ENCODE data around the gene ADAP1. TPM values are rescaled to one million over a fixed set of nuclear protein-coding genes. Genes with fewer than 3 reads are reported as not detected.

ADAP1 gene
- total and polyA plus RNA-seq, 11 donors = 3.1 to 16.5 (median 12.0) TPM

DNA sequence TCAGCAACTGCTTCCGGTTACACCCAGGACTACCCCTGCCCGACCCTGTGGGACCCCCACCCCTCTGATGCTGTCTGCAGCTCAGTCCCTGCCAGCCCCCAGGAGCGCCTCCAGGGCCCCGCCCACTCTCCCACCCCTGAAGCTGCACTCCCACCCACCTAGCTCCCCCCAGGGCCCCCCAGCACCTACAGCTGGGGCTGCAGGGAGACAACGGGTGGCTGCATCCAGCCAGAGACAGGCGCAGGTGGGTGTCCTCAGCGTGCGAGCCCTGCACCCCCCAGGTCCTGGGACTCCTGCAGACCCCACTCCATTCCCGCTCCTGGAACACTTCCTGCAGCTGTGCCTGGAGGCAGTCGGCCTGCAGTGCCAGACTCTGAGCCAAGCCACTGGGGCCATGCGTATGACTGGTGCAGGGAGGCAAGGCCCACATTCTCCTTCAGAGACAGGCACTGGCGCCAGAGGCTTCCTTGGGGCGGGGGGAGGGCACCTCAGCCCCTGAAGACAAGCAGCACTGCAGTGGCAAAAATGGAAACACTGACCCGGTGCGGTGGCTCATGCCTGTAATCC, 34.6 kb upstream of the ADAP1 start:
- Histone ChIP-seq H3K27ac (no peak overlapping the region), H3K36me3 (no peaks in the 10 kb centered on the region), H3K4me3 (no peak overlapping the region), H3K9me3 (no peaks in the 10 kb centered on the region), H3K27me3 (peaks cover 4 to 43% (median 24%) of the 10 kb centered on the region in 9 donors), H3K4me1 (peaks cover 0 to 29% (median 9%) of the 10 kb centered on the region in 12 donors)
- intact Hi-C loops (cut with DNase I) = no loop called here
- no peak for ATAC-seq
- DNase-seq = no peak
- TF ChIP-seq, protein P1, sequence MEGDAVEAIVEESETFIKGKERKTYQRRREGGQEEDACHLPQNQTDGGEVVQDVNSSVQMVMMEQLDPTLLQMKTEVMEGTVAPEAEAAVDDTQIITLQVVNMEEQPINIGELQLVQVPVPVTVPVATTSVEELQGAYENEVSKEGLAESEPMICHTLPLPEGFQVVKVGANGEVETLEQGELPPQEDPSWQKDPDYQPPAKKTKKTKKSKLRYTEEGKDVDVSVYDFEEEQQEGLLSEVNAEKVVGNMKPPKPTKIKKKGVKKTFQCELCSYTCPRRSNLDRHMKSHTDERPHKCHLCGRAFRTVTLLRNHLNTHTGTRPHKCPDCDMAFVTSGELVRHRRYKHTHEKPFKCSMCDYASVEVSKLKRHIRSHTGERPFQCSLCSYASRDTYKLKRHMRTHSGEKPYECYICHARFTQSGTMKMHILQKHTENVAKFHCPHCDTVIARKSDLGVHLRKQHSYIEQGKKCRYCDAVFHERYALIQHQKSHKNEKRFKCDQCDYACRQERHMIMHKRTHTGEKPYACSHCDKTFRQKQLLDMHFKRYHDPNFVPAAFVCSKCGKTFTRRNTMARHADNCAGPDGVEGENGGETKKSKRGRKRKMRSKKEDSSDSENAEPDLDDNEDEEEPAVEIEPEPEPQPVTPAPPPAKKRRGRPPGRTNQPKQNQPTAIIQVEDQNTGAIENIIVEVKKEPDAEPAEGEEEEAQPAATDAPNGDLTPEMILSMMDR (IDR thresholded peaks at IDR 0.05) = no peak
- TF ChIP-seq POLR2A (IDR thresholded peaks at IDR 0.05) = no peak
- WGBS, 4 donors = 58 to 64% (median 60%) methylated on average over 12 to 15 of the region's 15 CpGs

DNA sequence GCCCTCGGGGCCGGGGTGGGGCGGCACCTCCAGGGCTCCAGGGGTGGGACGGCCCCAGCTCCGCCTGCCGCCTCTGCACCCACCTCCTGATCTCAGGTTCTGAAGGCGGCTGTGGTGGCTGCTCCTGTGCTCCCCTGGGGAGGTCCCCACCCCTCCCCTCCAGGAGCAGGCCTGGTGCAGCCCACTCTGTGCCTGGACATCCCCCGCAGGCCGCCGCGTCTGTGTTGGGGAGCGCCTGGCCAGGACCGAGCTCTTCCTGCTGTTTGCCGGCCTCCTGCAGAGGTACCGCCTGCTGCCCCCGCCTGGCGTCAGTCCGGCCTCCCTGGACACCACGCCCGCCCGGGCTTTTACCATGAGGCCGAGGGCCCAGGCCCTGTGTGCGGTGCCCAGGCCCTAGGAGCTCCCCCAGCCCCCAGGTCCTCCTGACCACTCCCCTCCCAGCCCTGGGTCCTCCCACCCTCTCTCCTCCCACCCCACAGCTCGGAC, 34.0 kb upstream of the ADAP1 start:
- no peak overlapping the region for H3K4me3 ChIP-seq
- ATAC-seq = no peak
- no peak for DNase-seq
- H3K4me1 ChIP-seq = peaks cover 0 to 26% (median 7%) of the 10 kb centered on the region in 12 donors
- H3K9me3 ChIP-seq = no peaks in the 10 kb centered on the region
- no peaks in the 10 kb centered on the region for H3K36me3 ChIP-seq
- H3K27ac ChIP-seq = no peak overlapping the region
- TF ChIP-seq, protein P1 (IDR thresholded peaks at IDR 0.05) = no peak
- TF ChIP-seq POLR2A (IDR thresholded peaks at IDR 0.05) = no peak
- peaks cover 4 to 46% (median 24%) of the 10 kb centered on the region in 9 donors for H3K27me3 ChIP-seq
- WGBS, 4 donors = 12 to 24% (median 18%) methylated on average over 11 to 24 of the region's 24 CpGs
- intact Hi-C loops (cut with DNase I) = no loop called here

DNA sequence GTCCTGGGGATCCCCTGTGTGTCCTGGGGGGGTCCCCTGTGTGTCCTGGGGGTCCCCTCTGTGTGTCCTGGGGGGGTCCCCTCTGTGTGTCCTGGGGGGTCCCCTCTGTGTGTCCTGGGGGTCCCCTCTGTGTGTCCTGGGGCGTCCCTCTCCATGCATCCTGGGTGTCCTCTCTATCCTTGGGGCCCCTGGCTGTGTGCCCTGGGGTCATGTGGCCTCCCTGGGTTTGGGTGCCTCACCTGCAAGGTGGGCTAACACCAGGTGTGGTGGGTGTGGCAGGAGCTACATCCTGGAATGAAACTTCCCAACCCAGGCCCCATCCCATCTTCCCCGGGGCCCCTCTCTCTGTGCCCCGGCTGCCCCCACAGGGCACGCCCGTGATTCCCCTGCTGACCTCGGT, 33.4 kb upstream of the ADAP1 start:
- peaks cover 4 to 52% (median 24%) of the 10 kb centered on the region in 9 donors for H3K27me3 ChIP-seq
- TF ChIP-seq, protein P1 (IDR thresholded peaks at IDR 0.05) = no peak
- no peak for TF ChIP-seq POLR2A (IDR thresholded peaks at IDR 0.05)
- no peak overlapping the region for H3K27ac ChIP-seq
- H3K9me3 ChIP-seq = no peaks in the 10 kb centered on the region
- DNase-seq (no peak), ATAC-seq (no peak)
- 44 to 100% (median 48%) methylated on average over 1 to 6 of the region's 6 CpGs; no CpG with 5 or more reads in 1 of the 4 donors for WGBS, 4 donors
- no peak overlapping the region for H3K4me3 ChIP-seq
- H3K4me1 ChIP-seq = peaks cover 0 to 21% (median 1%) of the 10 kb centered on the region in 12 donors
- no peaks in the 10 kb centered on the region for H3K36me3 ChIP-seq
- intact Hi-C loops (cut with DNase I) = no loop called here

DNA sequence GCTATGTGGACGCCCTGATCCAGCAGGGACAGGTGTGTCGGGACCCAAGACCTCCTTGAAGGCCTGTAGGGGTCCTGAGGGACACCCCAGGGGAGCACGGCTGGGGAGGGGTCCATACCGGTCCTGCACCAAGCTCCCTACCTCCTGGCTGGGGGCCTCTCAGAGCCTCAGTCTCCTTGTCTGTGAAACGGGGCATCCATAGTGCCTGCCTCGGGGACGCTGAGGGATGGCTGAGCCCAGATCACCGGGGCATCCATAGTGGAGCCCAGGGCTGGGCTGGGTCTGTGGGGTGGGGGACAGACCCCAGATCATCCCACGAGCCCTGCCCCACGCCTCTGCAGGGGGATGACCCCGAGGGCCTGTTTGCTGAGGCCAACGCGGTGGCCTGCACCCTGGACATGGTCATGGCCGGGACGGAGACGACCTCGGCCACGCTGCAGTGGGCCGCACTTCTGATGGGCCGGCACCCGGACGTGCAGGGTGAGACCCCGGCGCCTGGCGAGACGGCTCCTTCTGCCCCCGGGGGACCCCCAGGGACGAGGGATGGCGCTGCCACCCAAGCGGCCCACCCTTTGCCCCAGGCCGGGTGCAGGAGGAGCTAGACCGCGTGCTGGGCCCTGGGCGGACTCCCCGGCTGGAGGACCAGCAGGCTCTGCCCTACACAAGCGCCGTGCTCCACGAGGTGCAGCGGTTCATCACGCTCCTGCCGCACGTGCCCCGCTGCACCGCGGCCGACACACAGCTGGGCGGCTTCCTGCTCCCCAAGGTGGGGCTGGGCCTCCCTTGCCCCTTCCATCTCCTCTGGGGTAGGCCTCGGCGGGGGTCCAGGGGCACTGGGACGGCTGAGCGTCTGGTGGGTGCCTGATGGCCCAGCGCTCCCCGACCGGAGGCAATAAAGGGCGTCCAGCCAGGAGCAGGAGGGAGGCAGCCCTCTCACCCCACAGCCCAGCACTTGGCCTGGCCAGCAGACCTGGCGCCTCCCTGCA, 32.6 kb upstream of the ADAP1 start:
- Histone ChIP-seq H3K27ac (no peak overlapping the region), H3K36me3 (no peaks in the 10 kb centered on the region), H3K9me3 (no peaks in the 10 kb centered on the region), H3K4me3 (no peak overlapping the region), H3K4me1 (peaks cover 0 to 18% (median 0%) of the 10 kb centered on the region in 12 donors), H3K27me3 (peaks cover 4 to 55% (median 24%) of the 10 kb centered on the region in 9 donors)
- DNase-seq (no peak), ATAC-seq (no peak)
- intact Hi-C loops (cut with DNase I) = no loop called here
- TF ChIP-seq POLR2A (IDR thresholded peaks at IDR 0.05) = no peak
- TF ChIP-seq, protein P1 (IDR thresholded peaks at IDR 0.05) = no peak
- WGBS, 4 donors = 77 to 84% (median 81%) methylated on average over 14 to 56 of the region's 56 CpGs

Data from heart left ventricle (tissue), 16 donors.